ENCODE results near the gene LYRM2.

DNA sequence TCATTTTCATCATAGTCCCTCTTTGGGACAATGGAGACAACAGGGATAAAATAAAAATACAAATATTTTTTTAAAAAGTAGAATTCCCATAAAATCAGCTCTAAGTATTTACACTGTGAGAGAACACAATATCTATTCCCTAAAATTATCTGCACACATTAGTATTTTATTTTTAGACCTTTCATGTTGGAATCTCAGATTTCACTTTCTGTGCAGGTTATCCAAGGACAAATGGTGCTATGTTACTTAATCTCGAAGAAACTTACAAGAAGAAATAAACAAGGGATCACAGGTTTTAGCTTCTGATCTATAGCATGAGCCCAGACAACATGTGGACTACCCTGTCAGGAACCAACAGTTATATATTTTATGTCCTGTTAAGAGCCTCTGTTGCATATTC is 23.0 kb upstream of the LYRM2 start:
- TF ChIP-seq, protein P1, sequence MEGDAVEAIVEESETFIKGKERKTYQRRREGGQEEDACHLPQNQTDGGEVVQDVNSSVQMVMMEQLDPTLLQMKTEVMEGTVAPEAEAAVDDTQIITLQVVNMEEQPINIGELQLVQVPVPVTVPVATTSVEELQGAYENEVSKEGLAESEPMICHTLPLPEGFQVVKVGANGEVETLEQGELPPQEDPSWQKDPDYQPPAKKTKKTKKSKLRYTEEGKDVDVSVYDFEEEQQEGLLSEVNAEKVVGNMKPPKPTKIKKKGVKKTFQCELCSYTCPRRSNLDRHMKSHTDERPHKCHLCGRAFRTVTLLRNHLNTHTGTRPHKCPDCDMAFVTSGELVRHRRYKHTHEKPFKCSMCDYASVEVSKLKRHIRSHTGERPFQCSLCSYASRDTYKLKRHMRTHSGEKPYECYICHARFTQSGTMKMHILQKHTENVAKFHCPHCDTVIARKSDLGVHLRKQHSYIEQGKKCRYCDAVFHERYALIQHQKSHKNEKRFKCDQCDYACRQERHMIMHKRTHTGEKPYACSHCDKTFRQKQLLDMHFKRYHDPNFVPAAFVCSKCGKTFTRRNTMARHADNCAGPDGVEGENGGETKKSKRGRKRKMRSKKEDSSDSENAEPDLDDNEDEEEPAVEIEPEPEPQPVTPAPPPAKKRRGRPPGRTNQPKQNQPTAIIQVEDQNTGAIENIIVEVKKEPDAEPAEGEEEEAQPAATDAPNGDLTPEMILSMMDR (IDR thresholded peaks at IDR 0.05), result no peak
- no peak for TF ChIP-seq POLR2A (IDR thresholded peaks at IDR 0.05)
